Gastrocnemius medialis (tissue), 4 donors: ENCODE data around the gene MFN1. TPM values are rescaled to one million over a fixed set of nuclear protein-coding genes. Genes with fewer than 3 reads are reported as not detected.

Source experiments
- ATAC-seq, 2 donors: fragments of 150-250 bp; one replicate each; pipeline ENCODE4 v1.9.1; 2016
- DNase-seq, 2 donors: peaks; one replicate each; pipeline ENCODE4 v3.0.0-alpha.2; 2019
- H3K27ac ChIP-seq, 4 donors: fragments of 200-600 bp; sonication (generic); 1 replicate in 1 of 4; 2 replicates in 3 of 4; pipeline ENCODE4 v1.5.1; 2016 to 2018; ENCODE audit warnings: mild to moderate bottlenecking in 2 of 4, moderate library complexity in 1 of 4
- H3K27me3 ChIP-seq, 3 donors: fragments of 200-600 bp; sonication (generic) in 2 of 3; 1 replicate in 1 of 3; 2 replicates in 2 of 3; pipeline versions ENCODE4 v1.5.1 to v1.6.0; 2016 to 2019; ENCODE audit warnings: mild to moderate bottlenecking in 1 of 3, moderate library complexity in 1 of 3
- H3K36me3 ChIP-seq, 2 donors: fragments of 200-600 bp; sonication (generic) in 1 of 2; one replicate each; pipeline ENCODE4 v1.5.1; 2017 to 2018
- H3K4me1 ChIP-seq, 2 donors: fragments of 200-600 bp; sonication (generic) in 1 of 2; one replicate each; pipeline ENCODE4 v1.5.1; 2016 to 2017; ENCODE audit warnings: mild to moderate bottlenecking in 2 of 2
- H3K4me3 ChIP-seq, 4 donors: fragments of 200-600 bp; sonication (generic) in 3 of 4; 1 replicate in 1 of 4; 2 replicates in 3 of 4; pipeline ENCODE4 v1.5.1; 2016 to 2019; ENCODE audit warnings: mild to moderate bottlenecking in 2 of 4
- H3K9me3 ChIP-seq, 3 donors: fragments of 200-600 bp; sonication (generic) in 2 of 3; 1 replicate in 1 of 3; 2 replicates in 2 of 3; pipeline ENCODE4 v1.5.1; 2016 to 2019
- CTCF ChIP-seq, 5 experiments: fragments of 450-650 bp in 3 of 5; fragments of 200-600 bp in 2 of 5; sonication (generic) in 2 of 5; IDR thresholded peaks in 4 of 5; conservative IDR thresholded peaks in 1 of 5; 1 replicate in 4 of 5; 2 replicates in 1 of 5; pipeline ENCODE4 v1.5.1; 2016 to 2019; ENCODE audit warnings: antibody characterized with exemption in 5 of 5, mild to moderate bottlenecking in 3 of 5, moderate library complexity in 3 of 5
- POLR2A ChIP-seq, 2 donors: fragments of 450-650 bp; IDR thresholded peaks; one replicate each; pipeline ENCODE4 v1.6.1; 2017; ENCODE audit warnings: antibody characterized with exemption in 2 of 2, mild to moderate bottlenecking in 2 of 2, moderate library complexity in 2 of 2
- in situ Hi-C, 4 donors: fragments of 200-750 bp; cut with MboI; loops; one replicate each; pipeline versions ENCODE4 v1.15.0 to v1.8.0; 2017; ENCODE audit warnings: low sequenced_read_pairs in 4 of 4
- intact Hi-C: fragments of 100-400 bp; cut with DNase I; formaldehyde crosslinking; loops from one replicate; pipeline ENCODE4 v1.15.1; 2023; ENCODE audit warnings: low total_unique reads
- total RNA-seq, 4 donors: library from RNA; depleted of rRNA; stranded (reverse); fragments of >200 nt; gene quantifications; one replicate each; pipeline versions ENCODE4 v1.1.0 to v1.2.3, GENCODE V29; 2016

The MFN1 gene
- total RNA-seq, 4 donors from 2014 or later: 27.2 to 37.1 (median 32.9) TPM

DNA sequence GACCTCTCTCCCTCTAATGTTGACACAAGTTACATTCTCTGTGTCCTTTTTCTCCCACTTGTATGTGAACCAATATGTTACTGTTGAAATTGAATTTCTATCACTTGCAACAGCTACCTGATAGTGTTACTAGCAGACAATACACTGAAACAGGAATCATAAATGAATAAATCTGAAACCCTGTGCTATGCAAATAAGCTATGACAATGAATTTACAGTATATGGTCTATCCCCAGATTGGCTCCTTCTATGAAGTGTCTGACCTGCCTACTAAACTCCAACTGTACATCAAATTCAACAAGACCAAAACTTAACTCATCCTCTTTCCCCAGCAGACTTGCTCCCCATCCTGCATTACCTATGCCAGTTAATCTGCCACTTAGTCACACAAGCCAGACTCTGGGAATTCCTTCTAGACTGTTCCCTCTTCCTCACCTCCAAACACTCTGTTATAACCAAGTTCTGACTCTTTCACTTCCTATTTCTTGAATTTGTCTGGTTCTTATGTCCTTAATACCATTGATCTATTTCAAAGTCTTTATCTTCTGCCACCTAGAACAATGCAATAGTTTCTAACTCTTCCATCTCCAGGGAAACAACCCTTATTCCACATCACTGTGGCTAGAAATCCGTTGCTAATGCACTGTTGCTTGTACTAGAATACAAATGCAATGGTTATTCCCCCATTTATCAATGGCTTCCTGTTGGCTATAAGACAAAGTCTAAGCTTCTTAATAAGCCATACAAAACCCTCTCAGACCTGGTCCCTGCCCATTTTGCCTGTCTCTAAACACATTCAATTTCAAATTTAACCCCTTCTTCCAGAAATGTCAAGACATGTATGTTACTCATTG lies 38.1 kb upstream of the MFN1 start:
- ATAC-seq: no peak

DNA sequence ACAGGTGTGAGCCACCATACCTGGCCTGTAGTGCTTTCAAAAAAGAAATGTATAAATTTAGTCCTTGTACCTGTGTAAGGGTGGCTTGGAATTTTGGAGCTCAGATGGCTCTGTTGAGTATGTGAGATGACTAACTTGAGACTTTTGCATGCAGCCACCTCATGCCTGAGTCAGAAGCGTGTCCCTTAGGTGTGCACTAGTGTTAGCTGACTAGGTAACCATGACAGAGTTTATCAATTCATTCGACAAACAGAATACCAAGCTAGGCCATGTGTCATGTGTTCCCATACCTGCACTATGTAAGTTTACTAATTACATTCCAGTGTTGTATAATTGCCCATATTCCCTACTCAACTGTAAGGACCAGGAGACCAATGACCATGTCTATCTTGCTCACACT lies 28.6 kb upstream of the MFN1 start:
- H3K36me3 ChIP-seq: no peaks in the 10 kb centered on the region
- in situ Hi-C loops: loop anchor here (5.0 to 10.0 kb wide), 2 partner anchors 174 to 302 kb away; partner anchors contain the start of gene PIK3CA (in 1 of the 4)
- TF ChIP-seq CTCF (IDR thresholded peaks at IDR 0.05 in 4 of 5, conservative IDR thresholded peaks at IDR 0.05 in 1 of 5): no peak
- TF ChIP-seq POLR2A (IDR thresholded peaks at IDR 0.05): no peak

More for the DNA sequence above, 38.1 kb upstream of the MFN1 start:
- no peaks in the 10 kb centered on the region for H3K9me3 ChIP-seq
- H3K4me1 ChIP-seq: no peaks in the 10 kb centered on the region
- no peaks in the 10 kb centered on the region for H3K27me3 ChIP-seq
- H3K4me3 ChIP-seq: no peak overlapping the region
- TF ChIP-seq POLR2A (IDR thresholded peaks at IDR 0.05) (no peak), CTCF (IDR thresholded peaks at IDR 0.05 in 4 of 5, conservative IDR thresholded peaks at IDR 0.05 in 1 of 5) (no peak)
- DNase-seq: no peak
- H3K27ac ChIP-seq: no peak overlapping the region
- in situ Hi-C loops (loop anchor here in 3 of 4 donors (5.0 to 10.0 kb wide), 3 partner anchors 165 to 195 kb away; partner anchors contain the start of gene PIK3CA (in 1 of the 3)), intact Hi-C loops (loop anchor here (10.0 kb wide), 1 partner anchor 205 kb away; no protein-coding TSS in a partner anchor)
- no peaks in the 10 kb centered on the region for H3K36me3 ChIP-seq

DNA sequence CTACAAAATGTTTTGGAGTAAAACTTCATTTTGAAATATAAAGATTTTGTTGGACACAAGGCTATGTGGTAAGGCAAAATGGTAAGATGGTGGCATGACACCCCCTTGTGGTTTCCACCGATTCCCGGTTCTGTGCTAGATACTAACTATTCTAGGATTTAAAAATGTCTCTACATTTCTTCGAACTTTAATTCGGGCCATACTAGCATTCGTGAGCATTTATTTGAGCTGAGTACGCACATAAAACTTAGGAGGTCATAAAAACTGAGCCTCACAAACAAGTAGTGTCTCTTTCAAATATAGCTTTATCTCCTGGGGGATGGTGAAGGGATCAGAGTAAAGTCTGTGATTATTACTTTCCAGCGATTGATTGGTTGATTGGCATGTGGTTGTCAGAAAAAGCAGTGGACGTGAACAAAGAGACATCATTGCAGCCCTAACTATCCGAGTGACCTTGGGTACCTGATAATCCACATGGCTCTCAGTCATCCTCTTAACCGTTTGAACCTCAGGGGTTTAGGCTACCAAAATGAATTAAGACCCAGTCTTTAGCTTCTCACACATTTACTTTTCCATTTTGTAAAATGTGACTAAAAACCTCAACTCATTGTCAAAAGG lies 25.7 kb upstream of the MFN1 start:
- Histone ChIP-seq H3K4me1 (peaks cover 23 to 28% of the 10 kb centered on the region in 2 donors), H3K27ac (peak overlapping the region; percentile 89 to 96 (median 92)), H3K27me3 (no peaks in the 10 kb centered on the region), H3K9me3 (no peaks in the 10 kb centered on the region), H3K4me3 (peak overlapping the region; percentile 41 to 92 (median 88)), H3K36me3 (no peaks in the 10 kb centered on the region)
- DNase-seq (no peak), ATAC-seq (no peak)
- intact Hi-C loops (loop anchor here (1.0 to 5.0 kb wide), 3 partner anchors 26 to 241 kb away; partner anchors contain the start of genes ACTL6A and MFN1), in situ Hi-C loops (loop anchor here in 3 of 4 donors (5.0 to 10.0 kb wide), 3 partner anchors 177 to 309 kb away; partner anchors contain the start of genes ACTL6A (in 1 of the 3) and PIK3CA (in 1 of the 3))
- TF ChIP-seq CTCF (IDR thresholded peaks at IDR 0.05 in 4 of 5, conservative IDR thresholded peaks at IDR 0.05 in 1 of 5): peak in 4 of 5 experiments; percentile 19 to 53 (median 35)
- no peak for TF ChIP-seq POLR2A (IDR thresholded peaks at IDR 0.05)

More for the DNA sequence above, 28.6 kb upstream of the MFN1 start:
- H3K27me3 ChIP-seq: no peaks in the 10 kb centered on the region
- H3K4me3 ChIP-seq: no peak overlapping the region
- DNase-seq: no peak
- no peak for ATAC-seq
- intact Hi-C loops: loop anchor here (10.0 kb wide), 1 partner anchor 214 kb away; no protein-coding TSS in a partner anchor
- peaks cover 11 to 13% of the 10 kb centered on the region in 2 donors for H3K4me1 ChIP-seq
- no peaks in the 10 kb centered on the region for H3K9me3 ChIP-seq
- H3K27ac ChIP-seq: no peak overlapping the region

- ATAC-seq (peak; percentile 76 to 83), DNase-seq (peak; percentile 54 to 80)
- Histone ChIP-seq H3K27me3 (no peaks in the 10 kb centered on the region), H3K36me3 (no peaks in the 10 kb centered on the region), H3K4me1 (peaks cover 23 to 28% of the 10 kb centered on the region in 2 donors), H3K9me3 (no peaks in the 10 kb centered on the region), H3K27ac (peak within 1 kb of the TSS; percentile 89 to 96 (median 92)), H3K4me3 (peak within 1 kb of the TSS; percentile 85 to 94 (median 92))
- intact Hi-C loops: loop anchor here (1.0 to 5.0 kb wide), 5 partner anchors 25 to 240 kb away; partner anchors contain the start of genes ACTL6A, GNB4, MFN1 and PIK3CA
- in situ Hi-C loops: loop anchor here in 3 of 4 donors (5.0 to 10.0 kb wide), 3 partner anchors 178 to 310 kb away; partner anchors contain the start of genes ACTL6A (in 1 of the 3) and PIK3CA (in 1 of the 3)
- TF ChIP-seq POLR2A (IDR thresholded peaks at IDR 0.05) (peak; percentile 88 to 91), CTCF (IDR thresholded peaks at IDR 0.05 in 4 of 5, conservative IDR thresholded peaks at IDR 0.05 in 1 of 5) (peak; percentile 74 to 93 (median 89))
Measured at GRCh38 chr3:179322286-179323196, 25.0 kb upstream of the MFN1 start, which contains the start of gene ZNF639. Gene ZNF639, plus strand, starts transcription at chr3:179323031. Its CDS starts 5,263 bp downstream, at chr3:179328294.
